NCI-H2227 treated with DMSO at 0.1 percent for 48 hours (cell line): Measurements from ENCODE around the gene BMPR1A.
"Not testable (repeated sequence)": the region's sequence is repeated elsewhere in the genome, so short reads cannot be mapped to it uniquely, and the experiment has no call there.

Experiments used
- DNase-seq: peaks from one replicate; lab custom pipeline; 2025; lab: John Stamatoyannopoulos, UW

BMPR1A gene

GRCh38 chr10:86941426-86941825 lies 185.0 kb downstream of the BMPR1A start:
- DNase-seq, result no peak

GRCh38 chr10:86941991-86942421 lies 185.6 kb downstream of the BMPR1A start:
- no peak for DNase-seq

GRCh38 chr10:86942441-86943315 lies 186.3 kb downstream of the BMPR1A start:
- no peak for DNase-seq

GRCh38 chr10:86943316-86944030 lies 187.1 kb downstream of the BMPR1A start:
- no peak for DNase-seq

- no peak for DNase-seq
Observed at GRCh38 chr10:86944031-86944419, 187.6 kb downstream of the BMPR1A start.

- no peak for DNase-seq
Observed at GRCh38 chr10:86944471-86944870, 188.1 kb downstream of the BMPR1A start.

- no peak for DNase-seq
Observed at GRCh38 chr10:86944907-86945306, 188.5 kb downstream of the BMPR1A start.

- DNase-seq, result no peak
Observed at GRCh38 chr10:86945361-86946212, 189.2 kb downstream of the BMPR1A start.

GRCh38 chr10:86946213-86947155 lies 190.1 kb downstream of the BMPR1A start:
- DNase-seq, result no peak

- not testable (repeated sequence) for DNase-seq
Observed at GRCh38 chr10:86947806-86948205, 191.4 kb downstream of the BMPR1A start.

- no peak for DNase-seq
Observed at GRCh38 chr10:86950349-86950748, 193.9 kb downstream of the BMPR1A start.

GRCh38 chr10:86951184-86951761 lies 194.9 kb downstream of the BMPR1A start:
- no peak for DNase-seq

- DNase-seq, result no peak
Observed at GRCh38 chr10:86952106-86952505, 195.7 kb downstream of the BMPR1A start.

GRCh38 chr10:86952697-86953096 lies 196.3 kb downstream of the BMPR1A start:
- not testable (repeated sequence) for DNase-seq

- DNase-seq, result peak; percentile 75
Observed at GRCh38 chr10:86953747-86954680, 197.6 kb downstream of the BMPR1A start.

GRCh38 chr10:86954681-86955500 lies 198.5 kb downstream of the BMPR1A start:
- DNase-seq, result no peak

GRCh38 chr10:86955501-86956194 lies 199.2 kb downstream of the BMPR1A start:
- no peak for DNase-seq
